H54 (cell line): ENCODE data around the gene NEU4.
"Not testable (repeated sequence)": the region's sequence is repeated elsewhere in the genome, so short reads cannot be mapped to it uniquely, and the experiment has no call there.

Source experiments
- DNase-seq: peaks from one replicate; pipeline ENCODE4 v3.0.0; 2011; ENCODE audit warnings: low spot score, mixed read lengths; ENCODE audit not compliant: insufficient read length
- FAIRE-seq: peaks from 3 replicates; lab custom pipeline; 2011; peaks lifted over from hg19 to GRCh38; lab: Jason Lieb, UNC
- POLR2A ChIP-seq: IDR thresholded peaks from 2 replicates; pipeline ENCODE4 v1.6.1; 2011; ENCODE audit warnings: low read depth, mild to moderate bottlenecking, low read length

The NEU4 gene

GRCh38 chr2:241801611-241802420 is 7.2 kb upstream of the NEU4 start:
- TF ChIP-seq POLR2A: no peak
- DNase-seq (no peak), FAIRE-seq (no peak)

- no peak for TF ChIP-seq POLR2A
- FAIRE-seq (no peak), DNase-seq (no peak)
These were observed 6.3 kb upstream of the NEU4 start for GRCh38 chr2:241802421-241803318.

- no peak for FAIRE-seq
- no peak for DNase-seq
- TF ChIP-seq POLR2A: no peak
These were observed 5.3 kb upstream of the NEU4 start for GRCh38 chr2:241803387-241804325.

DNA sequence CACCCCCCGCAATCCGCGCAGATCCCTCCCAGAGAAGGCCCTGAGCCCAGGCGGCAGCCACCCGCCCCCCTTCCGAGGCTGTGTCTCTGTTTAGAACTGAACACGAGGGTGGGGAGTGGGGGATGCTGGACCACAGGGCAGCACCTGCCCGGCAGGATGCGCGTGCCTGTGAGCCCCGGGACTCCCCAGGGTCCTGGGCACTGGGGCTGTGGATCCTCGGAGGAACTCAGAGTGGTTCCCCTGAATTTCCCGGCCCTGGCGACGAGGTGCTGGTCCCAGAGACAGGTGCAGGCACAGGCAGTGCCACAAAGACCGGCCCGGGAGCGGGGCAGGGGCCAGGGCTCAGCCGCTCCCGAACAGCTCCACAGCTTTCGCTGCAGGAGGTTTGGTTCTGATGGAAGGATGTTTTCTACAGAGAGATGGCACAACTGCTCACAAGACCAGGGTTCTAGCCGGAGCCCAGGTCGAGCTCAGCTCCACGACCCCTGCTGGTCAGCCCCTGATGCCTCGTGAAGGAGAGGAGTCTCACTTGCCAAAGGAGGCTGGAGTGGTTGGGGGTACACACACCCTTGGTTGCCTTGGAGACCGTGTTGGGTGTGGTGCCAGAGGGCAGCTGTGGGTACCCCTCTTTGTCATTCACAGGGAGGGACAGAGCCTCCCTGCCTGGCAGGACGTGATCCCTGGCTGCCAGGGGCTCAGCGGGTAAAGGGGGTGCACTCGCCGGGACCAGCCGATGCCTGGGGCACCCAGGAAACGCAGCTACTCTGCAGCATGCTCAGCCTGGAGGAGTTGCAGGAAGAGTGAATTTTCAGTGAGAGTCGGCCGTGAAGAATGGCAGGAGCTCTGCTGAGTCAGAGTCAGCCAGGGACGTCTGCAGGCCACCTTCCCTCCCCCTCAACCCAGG is 4.4 kb upstream of the NEU4 start:
- FAIRE-seq: no peak
- no peak for TF ChIP-seq POLR2A
- DNase-seq: no peak

GRCh38 chr2:241806217-241806616 is 2.8 kb upstream of the NEU4 start:
- not testable (repeated sequence) for FAIRE-seq, DNase-seq

DNA sequence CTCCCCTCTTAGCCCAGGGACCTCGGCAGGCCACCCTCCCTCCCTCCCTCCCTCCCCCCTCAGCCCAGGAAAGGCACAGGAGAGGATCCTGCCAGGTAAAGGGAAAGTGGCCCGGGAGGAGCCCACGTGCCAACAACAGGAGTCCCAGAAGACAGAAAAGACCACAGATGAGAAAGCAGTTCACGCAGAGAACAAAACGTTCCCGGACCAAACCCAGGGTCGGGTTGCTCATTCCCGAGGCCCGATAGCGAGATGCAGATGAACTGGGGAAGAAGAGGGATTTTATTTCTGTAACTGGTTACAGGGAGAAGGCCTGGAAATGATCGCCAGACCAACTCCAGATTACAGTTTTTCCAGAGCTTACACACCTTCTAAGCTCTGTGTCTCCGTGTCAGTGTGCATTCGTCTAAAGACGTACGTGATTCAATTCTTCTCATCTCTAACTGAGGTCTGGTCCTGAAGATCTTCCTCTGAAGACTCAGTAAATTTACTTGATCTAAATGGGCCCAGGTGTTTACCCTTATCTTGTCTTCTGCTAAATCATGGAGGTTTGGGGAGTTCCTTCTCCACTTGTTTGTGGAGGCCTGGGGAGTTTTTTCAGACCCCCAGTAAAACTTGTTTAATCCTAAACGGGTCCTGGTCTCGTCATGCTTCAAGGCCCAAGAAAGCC is 807 bp upstream of the NEU4 start:
- TF ChIP-seq POLR2A: no peak
- FAIRE-seq (no peak), DNase-seq (no peak)

GRCh38 chr2:241809383-241810306 is 652 bp downstream of the NEU4 start:
- DNase-seq (no peak), FAIRE-seq (no peak)
- no peak for TF ChIP-seq POLR2A

DNA sequence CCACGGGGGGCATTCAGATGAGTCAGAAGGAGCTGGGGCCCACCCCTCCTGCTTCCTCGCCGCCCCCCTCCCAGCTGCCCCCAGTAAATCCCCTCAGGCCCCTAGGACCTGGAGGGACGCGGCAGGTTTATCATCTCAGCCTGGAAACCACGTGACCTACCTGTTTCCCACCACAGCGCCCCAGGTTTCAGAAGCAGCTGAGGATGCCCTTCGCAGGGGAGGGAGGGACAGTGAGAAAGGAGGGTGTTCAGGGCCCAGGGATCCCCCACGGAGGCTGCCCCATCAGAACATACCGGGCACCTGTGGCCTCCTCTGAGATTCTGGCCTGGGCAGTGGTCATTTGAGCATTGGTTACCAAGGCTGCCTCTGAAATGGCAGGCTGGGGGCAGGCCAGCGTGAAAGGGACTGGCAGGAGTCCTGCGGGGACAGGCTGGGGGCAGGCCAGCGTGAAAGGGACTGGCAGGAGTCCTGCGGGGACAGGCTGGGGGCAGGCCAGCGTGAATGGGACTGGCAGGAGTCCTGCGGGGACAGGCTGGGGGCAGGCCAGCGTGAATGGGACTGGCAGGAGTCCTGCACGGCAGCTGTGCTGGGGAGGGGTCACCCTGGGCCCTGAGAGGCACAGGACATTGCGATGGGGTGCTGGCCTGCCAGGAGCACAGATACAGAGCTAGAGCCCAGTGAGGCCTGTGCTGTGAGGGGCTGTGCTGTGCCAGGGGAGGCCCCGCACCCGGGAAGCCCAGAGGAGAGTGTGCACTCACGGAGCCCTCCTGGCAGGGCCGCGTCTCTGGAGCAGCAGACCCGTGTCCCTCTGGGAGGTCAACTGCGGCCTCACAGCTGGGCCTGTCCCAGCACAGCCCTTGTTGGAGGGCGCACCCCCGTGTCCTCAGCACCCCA is 1.6 kb downstream of the NEU4 start:
- FAIRE-seq (no peak), DNase-seq (no peak)
- no peak for TF ChIP-seq POLR2A

DNA sequence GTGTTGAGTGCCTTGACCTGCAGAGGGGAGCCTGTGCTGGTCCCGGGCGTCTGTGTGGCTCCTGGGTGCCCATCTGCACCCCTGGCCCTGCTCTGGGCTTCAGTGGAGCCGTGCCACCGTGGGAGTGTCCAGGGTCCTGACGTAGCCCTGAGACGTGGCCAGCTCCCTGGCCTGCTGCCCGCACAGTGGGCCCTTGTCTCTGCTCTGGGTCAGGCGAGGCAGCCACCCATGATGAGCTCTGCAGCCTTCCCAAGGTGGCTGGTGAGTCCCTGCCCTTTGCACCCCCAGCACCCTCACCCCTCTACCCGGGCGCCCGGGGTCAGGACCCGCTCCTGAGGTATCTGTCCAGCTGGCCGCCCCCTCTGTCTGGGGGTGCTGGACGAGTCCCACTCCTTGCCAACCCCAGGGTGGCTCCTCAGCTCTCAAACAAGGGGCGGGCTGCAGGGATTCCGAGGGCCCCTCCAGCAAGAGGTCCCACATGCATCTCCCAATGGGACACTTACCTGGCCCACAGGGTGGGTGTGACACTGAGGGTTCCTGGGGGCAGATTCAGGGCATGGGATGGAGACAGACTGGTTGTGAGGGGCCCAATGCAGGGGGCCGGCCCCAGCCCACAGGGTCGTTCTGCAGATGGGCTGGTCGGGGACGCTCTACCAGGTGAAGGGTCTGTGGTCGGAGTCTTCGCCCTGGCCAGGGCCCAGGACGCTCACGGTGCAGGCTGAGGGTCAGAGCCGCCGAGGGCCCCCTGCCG is 2.4 kb downstream of the NEU4 start:
- DNase-seq: no peak
- no peak for FAIRE-seq
- TF ChIP-seq POLR2A: no peak
